ENCODE results near the gene TMEM186. TPM values are rescaled to one million over a fixed set of nuclear protein-coding genes. Genes with fewer than 3 reads are reported as not detected.

TMEM186 gene
- total and polyA plus RNA-seq, 2 of the 4 experiments (the other 2 are of a cell fraction), result 5.7 to 6.8 TPM

- peak overlapping the region; percentile 46 for H4K91ac ChIP-seq (ENCODE audit: insufficient read depth, low read depth, low read length)
- BruUV-seq (replicated peaks), result no TSS peak
- H3K27ac ChIP-seq (ENCODE audit: insufficient read depth, low read length), result peak overlapping the region; percentile 26; the same call in 1 of the 2 replicates
- peak overlapping the region; percentile 70 for H3K9ac ChIP-seq (ENCODE audit: low read depth, low read length)
- no peak for TF ChIP-seq POLR2A (IDR thresholded peaks at IDR 0.05; ENCODE audit: low read depth, low read length)
- no peak for TF ChIP-seq FOS (IDR thresholded peaks at IDR 0.05; ENCODE audit: low read depth, low read length)
- no peak for TF ChIP-seq NFE2L2 (IDR thresholded peaks at IDR 0.05; ENCODE audit: low read depth, low read length)
- no peak for TF ChIP-seq MAFK (IDR thresholded peaks at IDR 0.05; ENCODE audit: low read depth, low read length)
- no peak for TF ChIP-seq RFX5 (IDR thresholded peaks at IDR 0.05; ENCODE audit: low read depth, low read length)
- no peak for TF ChIP-seq RAD21 (IDR thresholded peaks at IDR 0.05; ENCODE audit: low read length)
- TF ChIP-seq BHLHE40 (IDR thresholded peaks at IDR 0.05; ENCODE audit: low read depth, low read length), result no peak
- TF ChIP-seq CEBPB (IDR thresholded peaks at IDR 0.05; ENCODE audit: low read depth, low read length), result no peak
- TF ChIP-seq SMC3 (IDR thresholded peaks at IDR 0.05; ENCODE audit: low read depth, low read length), result no peak
- no peak for TF ChIP-seq RCOR1 (IDR thresholded peaks at IDR 0.05; ENCODE audit: insufficient replicate concordance, low read length)
- ChIA-PET POLR2A (ENCODE audit: unreplicated experiment) (no interaction called here), CTCF (interaction anchor here (1.2 kb wide), 2 partner anchors 27 to 132 kb away, joined by 3 read pairs; no protein-coding TSS in a partner anchor)
- H2AK9ac ChIP-seq (replicated peaks; ENCODE audit: low read depth, low read length, poor library complexity), result peak overlapping the region; percentile 93
- peak overlapping the region; percentile 62 to 93 for H4K8ac ChIP-seq (ENCODE audit: low read depth in 2 of 2, low read length in 2 of 2)
- peak overlapping the region; percentile 54 for H3K23ac ChIP-seq (ENCODE audit: low read depth, low read length)
- no peak overlapping the region for H2BK5ac ChIP-seq (ENCODE audit: low read depth, low read length, poor library complexity, severe bottlenecking)
- H3K4me2 ChIP-seq (ENCODE audit: low read depth, low read length), result peak overlapping the region; percentile 99
- peak overlapping the region; percentile 81 for H3K56ac ChIP-seq (ENCODE audit: extremely low read depth, insufficient read depth, low read length)
- H3K27me3 ChIP-seq (ENCODE audit: control insufficient read depth, insufficient read depth, low read length), result no peaks in the 10 kb centered on the region
- H3K4me3 ChIP-seq (ENCODE audit: insufficient read depth, low read depth, low read length), result peak overlapping the region; percentile 78
- no peak overlapping the region for H2BK15ac ChIP-seq (ENCODE audit: low read depth, low read length)
- WGBS, 2 experiments (ENCODE audit: extremely low coverage in 2 of 2, insufficient read length in 1 of 2), result 50% methylated on average over 4 of the region's 14 CpGs; no CpG with 5 or more reads in 1 of the 2 experiments
- peak overlapping the region; percentile 87 for H2AK5ac ChIP-seq (ENCODE audit: low read depth, low read length)
- peak overlapping the region; percentile 91 for H2AFZ ChIP-seq (replicated peaks; ENCODE audit: low read length, poor library complexity)
- H3K79me1 ChIP-seq (ENCODE audit: low read depth in 1 of 2, low read length in 2 of 2), result peaks cover 18 to 43% of the 10 kb centered on the region in 2 experiments
- H3K4me1 ChIP-seq (ENCODE audit: control insufficient read depth, insufficient read depth, low read length), result peaks cover 7% of the 10 kb centered on the region
- peaks cover 8% of the 10 kb centered on the region for H3K9me1 ChIP-seq (ENCODE audit: insufficient read depth, low read length)
- H2BK120ac ChIP-seq (ENCODE audit: low read depth, low read length), result no peak overlapping the region
- DNase-seq (no peak), ATAC-seq (ENCODE audit: low read depth) (no peak)
- peak overlapping the region; percentile 83 for H3K14ac ChIP-seq (replicated peaks; ENCODE audit: low read depth, low read length)
- intact Hi-C loops (cut with micrococcal nuclease) (loop anchor here (1.0 to 5.0 kb wide), 2 partner anchors 71 to 84 kb away; partner anchors contain the start of gene CARHSP1), dilution Hi-C loops (cut with HindIII; ENCODE audit: low sequenced_read_pairs, unreplicated experiment) (no loop called here), in situ Hi-C loops (cut with MboI; ENCODE audit: low sequenced_read_pairs) (no loop called here)
- H3K4ac ChIP-seq (ENCODE audit: low read depth, low read length), result peak overlapping the region; percentile 73
- no peak overlapping the region for H3K18ac ChIP-seq (ENCODE audit: low read depth, low read length)
- peaks cover 6% of the 10 kb centered on the region for H3K36me3 ChIP-seq (ENCODE audit: control insufficient read depth, insufficient read depth, low read length)
- peak overlapping the region; percentile 79 for H4K5ac ChIP-seq (ENCODE audit: low read depth, low read length)
- H2BK20ac ChIP-seq (ENCODE audit: low read depth, low read length), result no peak overlapping the region
- peaks cover 25% of the 10 kb centered on the region for H4K20me1 ChIP-seq (ENCODE audit: insufficient read depth, low read length)
- no peaks in the 10 kb centered on the region for H3K9me3 ChIP-seq (ENCODE audit: control insufficient read depth, insufficient read depth, low read length)
Measured at GRCh38 chr16:8796469-8797363, 723 bp downstream of the TMEM186 start.
